ENCODE measurements around the gene ARHGAP44. TPM values are rescaled to one million over a fixed set of nuclear protein-coding genes. Genes with fewer than 3 reads are reported as not detected.

ARHGAP44 gene
- total and polyA plus RNA-seq, 4 donors, result 7.4 to 26.2 (median 24.3) TPM

DNA sequence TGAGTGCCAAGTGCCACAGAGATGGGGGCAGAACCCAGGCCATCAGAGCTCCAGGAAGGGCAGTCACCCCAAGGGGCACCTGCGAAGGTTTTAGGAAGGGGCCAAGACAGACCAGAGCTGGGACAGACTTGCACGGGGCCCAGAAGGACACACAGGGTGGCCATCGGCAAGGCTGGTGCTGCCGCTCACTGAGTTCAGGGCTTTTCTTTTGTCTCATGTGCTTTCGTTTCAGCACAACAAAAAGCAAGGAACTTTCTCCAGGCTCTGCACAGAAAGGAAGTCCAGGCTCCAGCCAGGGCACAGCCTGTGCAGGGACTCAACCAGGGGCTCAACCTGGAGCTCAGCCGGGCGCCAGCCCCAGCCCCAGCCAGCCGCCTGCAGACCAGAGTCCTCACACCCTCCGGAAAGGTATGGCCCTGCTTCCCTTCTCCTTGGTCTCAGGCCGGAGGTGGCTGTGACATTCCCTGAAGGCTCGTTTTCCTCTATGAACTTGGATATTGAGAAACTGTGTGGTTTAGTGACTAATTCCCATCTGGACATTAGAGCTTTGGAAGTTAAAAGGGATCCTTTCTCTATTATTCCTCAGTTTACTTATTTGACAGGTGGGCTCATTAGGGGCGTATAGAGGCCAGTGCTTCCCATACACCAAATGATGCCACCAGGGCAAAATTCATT is 190.7 kb downstream of the ARHGAP44 start:
- Histone ChIP-seq H3K36me3 (ENCODE audit: control insufficient read depth, insufficient read depth, low read length) (peaks cover 13% of the 10 kb centered on the region), H3K4me1 (ENCODE audit: control insufficient read depth, insufficient read depth, low read length) (peaks cover 9% of the 10 kb centered on the region), H3K27me3 (ENCODE audit: control insufficient read depth, insufficient read depth, low read length) (no peaks in the 10 kb centered on the region), H3K9me3 (ENCODE audit: control insufficient read depth, insufficient read depth, low read length) (no peaks in the 10 kb centered on the region), H3K27ac (ENCODE audit: low read depth, low read length) (no peak overlapping the region), H3K4me3 (ENCODE audit: low read depth, low read length) (no peak overlapping the region)
- WGBS (ENCODE audit: insufficient coverage), result 88% methylated on average over 9 of the region's 12 CpGs
- no peak for DNase-seq (ENCODE audit: low read depth in 4 of 6, low spot score in 6 of 6)

DNA sequence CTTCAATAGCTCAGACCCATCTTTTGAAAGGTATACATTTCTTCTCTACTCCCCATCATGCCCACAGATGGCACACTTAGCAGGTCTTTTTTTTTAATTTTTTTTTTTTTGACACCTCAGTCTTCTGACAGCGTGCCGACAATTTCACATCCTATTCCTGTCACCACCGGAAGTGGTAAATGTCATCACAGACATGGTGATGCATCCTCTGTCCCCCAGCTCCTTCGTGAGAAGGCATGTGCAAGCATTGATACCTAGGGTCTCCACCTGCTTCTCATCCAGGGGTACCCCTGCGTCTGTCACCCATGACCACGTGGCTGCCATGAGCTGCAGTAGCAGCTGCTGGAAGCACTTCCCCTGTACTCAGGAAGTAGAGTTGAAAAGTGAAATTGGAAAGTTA is 192.9 kb downstream of the ARHGAP44 start:
- no peaks in the 10 kb centered on the region for H3K9me3 ChIP-seq (ENCODE audit: control insufficient read depth, insufficient read depth, low read length)
- H3K27ac ChIP-seq (ENCODE audit: low read depth, low read length), result no peak overlapping the region
- H3K27me3 ChIP-seq (ENCODE audit: control insufficient read depth, insufficient read depth, low read length), result no peaks in the 10 kb centered on the region
- H3K4me3 ChIP-seq (ENCODE audit: low read depth, low read length), result no peak overlapping the region
- peaks cover 13% of the 10 kb centered on the region for H3K36me3 ChIP-seq (ENCODE audit: control insufficient read depth, insufficient read depth, low read length)
- peaks cover 13% of the 10 kb centered on the region for H3K4me1 ChIP-seq (ENCODE audit: control insufficient read depth, insufficient read depth, low read length)
- 97% methylated on average over 5 of the region's 6 CpGs for WGBS (ENCODE audit: insufficient coverage)
- DNase-seq (ENCODE audit: low read depth in 4 of 6, low spot score in 6 of 6), result no peak

DNA sequence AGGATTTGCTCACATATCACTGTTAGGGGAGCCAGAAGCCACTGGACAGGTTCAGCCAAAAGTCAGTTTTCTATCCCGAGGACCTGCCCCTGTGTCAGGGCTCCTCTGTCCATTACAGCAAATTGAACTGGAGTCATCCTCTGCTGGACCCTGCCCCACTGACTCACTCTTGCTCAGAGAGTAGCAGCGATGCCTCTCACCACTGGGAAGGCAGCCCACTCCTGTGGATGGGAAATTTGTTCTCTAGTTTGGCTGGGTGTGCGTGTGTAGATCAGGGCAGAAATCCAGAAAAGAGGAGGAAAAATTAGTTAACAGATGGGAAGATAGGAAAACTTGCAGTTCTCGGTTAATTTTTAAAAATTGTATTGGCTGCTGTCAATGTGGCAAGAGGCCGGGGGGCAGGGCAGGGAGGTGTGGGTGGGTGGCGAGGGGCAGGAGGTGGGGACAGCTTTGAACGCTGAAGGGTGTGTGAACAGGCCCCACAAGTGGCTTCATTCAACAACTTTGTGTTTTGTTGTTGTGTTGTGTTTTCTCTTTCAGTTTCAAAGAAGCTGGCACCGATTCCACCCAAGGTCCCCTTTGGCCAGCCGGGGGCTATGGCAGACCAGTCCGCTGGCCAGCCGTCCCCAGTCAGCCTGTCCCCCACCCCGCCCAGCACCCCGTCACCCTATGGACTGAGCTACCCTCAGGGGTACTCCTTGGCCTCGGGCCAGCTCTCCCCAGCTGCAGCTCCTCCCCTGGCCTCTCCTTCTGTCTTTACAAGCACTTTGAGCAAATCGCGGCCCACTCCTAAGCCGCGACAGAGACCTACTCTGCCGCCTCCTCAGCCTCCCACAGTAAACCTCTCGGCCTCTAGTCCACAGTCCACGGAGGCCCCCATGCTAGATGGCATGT is 194.9 kb downstream of the ARHGAP44 start:
- no peaks in the 10 kb centered on the region for H3K27me3 ChIP-seq (ENCODE audit: control insufficient read depth, insufficient read depth, low read length)
- no peak overlapping the region for H3K4me3 ChIP-seq (ENCODE audit: low read depth, low read length)
- 75% methylated on average over 19 of the region's 21 CpGs for WGBS (ENCODE audit: insufficient coverage)
- DNase-seq (ENCODE audit: low read depth in 4 of 6, low spot score in 6 of 6), result peak in 4 of 6 donors; percentile 30 to 89 (median 46)
- H3K9me3 ChIP-seq (ENCODE audit: control insufficient read depth, insufficient read depth, low read length), result no peaks in the 10 kb centered on the region
- H3K36me3 ChIP-seq (ENCODE audit: control insufficient read depth, insufficient read depth, low read length), result peaks cover 16% of the 10 kb centered on the region
- peaks cover 15% of the 10 kb centered on the region for H3K4me1 ChIP-seq (ENCODE audit: control insufficient read depth, insufficient read depth, low read length)
- H3K27ac ChIP-seq (ENCODE audit: low read depth, low read length), result no peak overlapping the region

DNA sequence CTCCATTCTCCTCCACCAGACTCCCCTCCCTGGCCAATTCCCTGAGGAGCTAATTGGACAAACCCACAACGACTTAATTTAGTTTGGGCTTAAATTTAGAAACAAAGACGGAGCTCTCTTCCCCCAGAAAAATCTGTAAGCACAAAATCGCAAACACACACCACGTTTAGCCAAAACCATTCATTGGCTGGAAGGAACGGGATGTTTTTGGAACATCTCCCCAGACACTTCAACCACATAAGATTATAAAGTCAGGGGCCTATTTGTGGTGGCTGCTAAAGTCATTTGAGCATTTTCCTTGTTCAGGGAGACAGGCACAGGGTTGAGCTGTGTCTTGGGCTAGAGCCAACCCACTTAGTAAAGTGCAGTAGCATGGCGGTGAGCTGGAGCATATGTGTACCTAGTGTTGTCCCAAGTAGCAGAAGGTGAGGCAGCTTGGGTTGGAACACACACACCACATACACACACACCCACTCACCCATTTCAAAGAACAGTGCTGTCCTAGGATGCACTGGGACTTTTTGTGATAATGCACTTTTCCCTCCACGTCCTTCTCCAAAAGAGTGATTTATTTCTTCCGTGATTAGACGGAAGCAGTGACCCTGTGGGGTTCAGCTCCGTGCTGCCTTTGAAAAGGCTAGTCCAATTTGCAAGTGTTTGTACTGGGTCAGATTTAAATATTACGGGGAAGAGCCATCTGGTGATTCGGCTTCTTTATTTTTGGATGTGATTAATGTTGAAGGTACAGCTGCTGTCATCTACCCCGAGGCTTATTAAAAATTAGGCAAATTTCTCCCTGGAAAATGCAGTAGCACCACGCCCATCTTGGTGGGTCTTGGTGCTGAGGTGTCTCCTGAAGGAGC is 196.4 kb downstream of the ARHGAP44 start:
- 51% methylated on average over 10 of the region's 14 CpGs for WGBS (ENCODE audit: insufficient coverage)
- no peak overlapping the region for H3K27ac ChIP-seq (ENCODE audit: low read depth, low read length)
- H3K36me3 ChIP-seq (ENCODE audit: control insufficient read depth, insufficient read depth, low read length), result peaks cover 17% of the 10 kb centered on the region
- H3K4me3 ChIP-seq (ENCODE audit: low read depth, low read length), result no peak overlapping the region
- H3K9me3 ChIP-seq (ENCODE audit: control insufficient read depth, insufficient read depth, low read length), result no peaks in the 10 kb centered on the region
- H3K4me1 ChIP-seq (ENCODE audit: control insufficient read depth, insufficient read depth, low read length), result peaks cover 15% of the 10 kb centered on the region
- DNase-seq (ENCODE audit: low read depth in 4 of 6, low spot score in 6 of 6), result peak in 2 of 6 donors; percentile 29 to 76
- no peaks in the 10 kb centered on the region for H3K27me3 ChIP-seq (ENCODE audit: control insufficient read depth, insufficient read depth, low read length)

DNA sequence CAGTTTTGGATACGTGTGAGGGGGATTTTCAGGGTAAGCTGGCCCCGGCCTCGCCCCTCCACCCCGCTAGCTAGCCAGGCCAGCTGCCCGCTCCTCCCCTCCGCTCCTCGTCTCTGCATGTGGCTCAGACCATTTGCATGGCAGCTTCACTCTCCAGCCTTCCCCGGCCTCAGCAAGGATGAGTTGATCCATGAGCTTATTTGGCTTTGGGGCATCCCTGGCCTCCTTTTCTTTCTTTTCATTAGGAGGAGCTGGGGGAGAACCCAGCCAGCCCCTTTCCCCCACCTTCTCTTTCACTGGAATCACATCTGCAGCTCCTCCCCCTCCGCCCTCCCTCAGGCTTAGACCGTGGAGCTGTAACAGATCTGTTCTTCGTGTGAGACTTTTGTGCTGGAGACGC is 197.8 kb downstream of the ARHGAP44 start:
- H3K27me3 ChIP-seq (ENCODE audit: control insufficient read depth, insufficient read depth, low read length), result no peaks in the 10 kb centered on the region
- H3K27ac ChIP-seq (ENCODE audit: low read depth, low read length), result no peak overlapping the region
- no peaks in the 10 kb centered on the region for H3K9me3 ChIP-seq (ENCODE audit: control insufficient read depth, insufficient read depth, low read length)
- no peak overlapping the region for H3K4me3 ChIP-seq (ENCODE audit: low read depth, low read length)
- 31% methylated on average over 7 of the region's 12 CpGs for WGBS (ENCODE audit: insufficient coverage)
- peaks cover 15% of the 10 kb centered on the region for H3K4me1 ChIP-seq (ENCODE audit: control insufficient read depth, insufficient read depth, low read length)
- H3K36me3 ChIP-seq (ENCODE audit: control insufficient read depth, insufficient read depth, low read length), result peaks cover 25% of the 10 kb centered on the region
- peak in 1 of 6 donors; percentile 18 for DNase-seq (ENCODE audit: low read depth in 4 of 6, low spot score in 6 of 6)

DNA sequence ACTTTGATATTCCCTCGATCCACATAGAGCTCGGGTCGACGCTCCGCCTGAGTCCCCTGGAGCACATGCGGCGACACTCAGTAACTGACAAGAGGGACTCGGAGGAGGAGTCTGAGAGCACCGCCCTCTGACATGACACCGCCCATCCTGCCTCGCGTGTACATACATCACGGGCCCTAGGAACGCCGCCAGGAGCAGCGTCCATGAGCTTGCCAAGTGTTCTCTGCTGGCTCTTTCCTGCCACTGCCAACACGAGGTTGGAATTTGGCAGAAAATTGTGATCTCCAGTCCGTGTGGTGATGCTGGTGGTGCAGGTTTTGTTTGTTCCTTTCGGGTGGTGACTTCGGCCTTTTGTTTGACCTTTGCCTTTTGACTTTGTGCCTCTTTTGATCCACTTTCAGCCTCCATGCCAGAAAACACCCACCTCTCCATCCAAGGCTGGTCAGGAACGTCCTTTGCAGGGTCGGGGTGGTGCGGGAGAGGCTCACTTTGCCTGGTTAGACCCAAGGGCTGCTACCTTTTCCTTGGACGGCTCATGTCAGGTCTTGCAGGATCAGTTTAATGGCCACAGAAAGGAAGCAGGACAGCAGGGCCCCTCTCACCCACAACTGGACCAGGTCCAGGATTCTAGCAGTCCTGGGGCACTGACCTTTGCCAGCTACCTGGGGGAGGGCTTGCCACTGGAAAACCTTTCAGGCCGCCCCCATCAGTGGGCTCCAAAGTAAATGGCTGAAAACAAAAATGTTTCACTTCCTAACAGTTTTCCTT is 200.9 kb downstream of the ARHGAP44 start:
- peak in 1 of 6 donors; percentile 23 for DNase-seq (ENCODE audit: low read depth in 4 of 6, low spot score in 6 of 6)
- H3K36me3 ChIP-seq (ENCODE audit: control insufficient read depth, insufficient read depth, low read length), result peaks cover 51% of the 10 kb centered on the region

DNA sequence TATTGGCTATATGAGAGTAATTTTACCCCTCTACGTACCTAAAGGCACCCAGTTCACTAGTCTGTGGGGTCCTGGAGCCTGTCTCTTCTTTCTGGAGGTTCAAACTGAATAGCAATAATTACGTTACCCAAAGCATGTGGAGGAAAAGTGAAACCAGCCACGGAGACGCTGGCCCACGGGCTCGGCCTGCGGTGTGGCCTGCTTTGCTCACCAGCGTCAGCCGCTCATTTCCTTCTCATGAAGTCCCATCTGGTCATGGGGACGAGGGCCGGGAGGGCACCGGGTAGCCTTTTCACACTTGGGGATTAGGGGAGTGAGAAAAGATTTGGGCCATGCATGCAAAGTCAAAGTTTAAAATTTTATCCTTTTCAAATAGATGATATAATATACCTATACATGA is 201.6 kb downstream of the ARHGAP44 start:
- H3K27ac ChIP-seq (ENCODE audit: low read depth, low read length), result no peak overlapping the region
- H3K4me3 ChIP-seq (ENCODE audit: low read depth, low read length), result no peak overlapping the region
- peaks cover 6% of the 10 kb centered on the region for H3K4me1 ChIP-seq (ENCODE audit: control insufficient read depth, insufficient read depth, low read length)
- H3K27me3 ChIP-seq (ENCODE audit: control insufficient read depth, insufficient read depth, low read length), result no peaks in the 10 kb centered on the region
- H3K36me3 ChIP-seq (ENCODE audit: control insufficient read depth, insufficient read depth, low read length), result peaks cover 58% of the 10 kb centered on the region
- WGBS (ENCODE audit: insufficient coverage), result 100% methylated on average over 6 of the region's 12 CpGs
- H3K9me3 ChIP-seq (ENCODE audit: control insufficient read depth, insufficient read depth, low read length), result no peaks in the 10 kb centered on the region
- DNase-seq (ENCODE audit: low read depth in 4 of 6, low spot score in 6 of 6), result no peak

More for the DNA sequence above, 200.9 kb downstream of the ARHGAP44 start:
- Histone ChIP-seq H3K4me3 (ENCODE audit: low read depth, low read length) (no peak overlapping the region), H3K27ac (ENCODE audit: low read depth, low read length) (no peak overlapping the region), H3K27me3 (ENCODE audit: control insufficient read depth, insufficient read depth, low read length) (no peaks in the 10 kb centered on the region), H3K9me3 (ENCODE audit: control insufficient read depth, insufficient read depth, low read length) (no peaks in the 10 kb centered on the region), H3K4me1 (ENCODE audit: control insufficient read depth, insufficient read depth, low read length) (peaks cover 6% of the 10 kb centered on the region)
- WGBS (ENCODE audit: insufficient coverage), result 83% methylated on average over 20 of the region's 25 CpGs

- peaks cover 75% of the 10 kb centered on the region for H3K36me3 ChIP-seq (ENCODE audit: control insufficient read depth, insufficient read depth, low read length)
- no peaks in the 10 kb centered on the region for H3K9me3 ChIP-seq (ENCODE audit: control insufficient read depth, insufficient read depth, low read length)
- no peaks in the 10 kb centered on the region for H3K27me3 ChIP-seq (ENCODE audit: control insufficient read depth, insufficient read depth, low read length)
- 85% methylated on average over 9 of the region's 14 CpGs for WGBS (ENCODE audit: insufficient coverage)
- no peak for DNase-seq (ENCODE audit: low read depth in 4 of 6, low spot score in 6 of 6)
- no peak overlapping the region for H3K4me3 ChIP-seq (ENCODE audit: low read depth, low read length)
- H3K4me1 ChIP-seq (ENCODE audit: control insufficient read depth, insufficient read depth, low read length), result no peaks in the 10 kb centered on the region
- H3K27ac ChIP-seq (ENCODE audit: low read depth, low read length), result no peak overlapping the region
Observed at GRCh38 chr17:12992676-12993075, 203.4 kb downstream of the ARHGAP44 start.

- Histone ChIP-seq H3K9me3 (ENCODE audit: control insufficient read depth, insufficient read depth, low read length) (no peaks in the 10 kb centered on the region), H3K36me3 (ENCODE audit: control insufficient read depth, insufficient read depth, low read length) (peaks cover 82% of the 10 kb centered on the region), H3K4me3 (ENCODE audit: low read depth, low read length) (no peak overlapping the region), H3K27ac (ENCODE audit: low read depth, low read length) (no peak overlapping the region), H3K4me1 (ENCODE audit: control insufficient read depth, insufficient read depth, low read length) (no peaks in the 10 kb centered on the region), H3K27me3 (ENCODE audit: control insufficient read depth, insufficient read depth, low read length) (no peaks in the 10 kb centered on the region)
- WGBS (ENCODE audit: insufficient coverage), result 90% methylated on average over 14 of the region's 14 CpGs
- no peak for DNase-seq (ENCODE audit: low read depth in 4 of 6, low spot score in 6 of 6)
Observed at GRCh38 chr17:12993631-12994030, 204.3 kb downstream of the ARHGAP44 start.

All from spinal cord (tissue), 10 donors.